ENCODE results near the gene AHCYL2. TPM values are rescaled to one million over a fixed set of nuclear protein-coding genes. Genes with fewer than 3 reads are reported as not detected.

AHCYL2 gene
- total RNA-seq, 1 donor from 2014 or later: 14.7 TPM

GRCh38 chr7:129466796-129467195 lies 242.0 kb downstream of the AHCYL2 start:
- FAIRE-seq (no peak), DNase-seq (ENCODE audit: low read depth) (no peak)
- no peak overlapping the region for H3K4me3 ChIP-seq (ENCODE audit: insufficient read depth, low read depth, low read length)
- H3K4me1 ChIP-seq (ENCODE audit: insufficient read depth, low read length): no peaks in the 10 kb centered on the region
- no peak overlapping the region for H2AFZ ChIP-seq (ENCODE audit: low read depth, low read length)
- Mint-ChIP-seq H3K4me1 (ENCODE audit: low read depth, unreplicated experiment) (peaks cover 2% of the 10 kb centered on the region), H3K36me3 (ENCODE audit: low read depth, unreplicated experiment) (no peaks in the 10 kb centered on the region), H3K27me3 (ENCODE audit: low read depth, unreplicated experiment) (no peaks in the 10 kb centered on the region), H3K27ac (ENCODE audit: unreplicated experiment) (no peak overlapping the region), H3K4me3 (ENCODE audit: unreplicated experiment) (no peak overlapping the region), H3K9me3 (ENCODE audit: unreplicated experiment) (peaks cover 3% of the 10 kb centered on the region)
- H3K79me2 ChIP-seq (ENCODE audit: insufficient read depth, low read length): no peaks in the 10 kb centered on the region
- H3K27ac ChIP-seq (ENCODE audit: low read depth, low read length): no peak overlapping the region
- no peak overlapping the region for H3K9ac ChIP-seq (ENCODE audit: low read length)
- no peaks in the 10 kb centered on the region for H3K36me3 ChIP-seq (ENCODE audit: insufficient read depth, low read length)
- no peak for TF ChIP-seq CTCF (IDR thresholded peaks at IDR 0.05; ENCODE audit: insufficient read depth, low read depth, low read length)
- no peak for TF ChIP-seq EZH2 (IDR thresholded peaks at IDR 0.05; ENCODE audit: insufficient read depth, low read length)
- no peak overlapping the region for H3K4me2 ChIP-seq (ENCODE audit: low read length)
- no peaks in the 10 kb centered on the region for H3K9me3 ChIP-seq (ENCODE audit: insufficient read depth, low read depth, low read length)
- no peaks in the 10 kb centered on the region for H3K27me3 ChIP-seq (ENCODE audit: insufficient read depth, low read length)
- H4K20me1 ChIP-seq (ENCODE audit: insufficient read depth, low read length): no peaks in the 10 kb centered on the region

GRCh38 chr7:129468087-129468486 lies 243.3 kb downstream of the AHCYL2 start:
- Mint-ChIP-seq H3K4me3 (ENCODE audit: unreplicated experiment) (no peak overlapping the region), H3K9me3 (ENCODE audit: unreplicated experiment) (peaks cover 3% of the 10 kb centered on the region), H3K27ac (ENCODE audit: unreplicated experiment) (no peak overlapping the region), H3K4me1 (ENCODE audit: low read depth, unreplicated experiment) (peaks cover 2% of the 10 kb centered on the region), H3K36me3 (ENCODE audit: low read depth, unreplicated experiment) (no peaks in the 10 kb centered on the region), H3K27me3 (ENCODE audit: low read depth, unreplicated experiment) (no peaks in the 10 kb centered on the region)
- Histone ChIP-seq H3K4me1 (ENCODE audit: insufficient read depth, low read length) (no peaks in the 10 kb centered on the region), H3K27me3 (ENCODE audit: insufficient read depth, low read length) (no peaks in the 10 kb centered on the region), H3K36me3 (ENCODE audit: insufficient read depth, low read length) (no peaks in the 10 kb centered on the region), H2AFZ (ENCODE audit: low read depth, low read length) (no peak overlapping the region), H3K79me2 (ENCODE audit: insufficient read depth, low read length) (no peaks in the 10 kb centered on the region), H4K20me1 (ENCODE audit: insufficient read depth, low read length) (no peaks in the 10 kb centered on the region), H3K27ac (ENCODE audit: low read depth, low read length) (no peak overlapping the region), H3K9ac (ENCODE audit: low read length) (no peak overlapping the region), H3K9me3 (ENCODE audit: insufficient read depth, low read depth, low read length) (no peaks in the 10 kb centered on the region), H3K4me2 (ENCODE audit: low read length) (no peak overlapping the region), H3K4me3 (ENCODE audit: insufficient read depth, low read depth, low read length) (no peak overlapping the region)
- DNase-seq (ENCODE audit: low read depth) (peak; percentile 64), FAIRE-seq (no peak)
- no peak for TF ChIP-seq EZH2 (IDR thresholded peaks at IDR 0.05; ENCODE audit: insufficient read depth, low read length)
- TF ChIP-seq CTCF (IDR thresholded peaks at IDR 0.05; ENCODE audit: insufficient read depth, low read depth, low read length): no peak

DNA sequence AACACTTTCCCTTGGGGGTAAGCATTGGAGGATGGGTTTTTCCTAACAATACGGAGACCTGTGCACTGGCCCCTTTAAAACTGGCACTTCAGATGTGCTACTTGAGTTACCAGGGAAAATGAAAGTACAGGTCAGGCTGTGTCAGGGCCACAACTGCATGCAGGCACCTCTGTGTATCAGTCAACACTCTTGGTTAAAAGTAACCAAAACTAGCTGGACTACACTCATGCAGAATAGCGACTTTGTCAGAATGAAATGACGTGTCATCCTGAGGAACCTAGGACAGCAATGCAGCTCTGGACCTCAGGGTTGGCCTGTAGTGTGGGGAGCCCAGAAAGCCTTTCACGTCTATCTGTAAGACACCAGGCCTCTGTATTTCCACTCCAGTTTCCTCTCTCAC lies 243.7 kb downstream of the AHCYL2 start:
- no peak overlapping the region for H3K4me3 Mint-ChIP-seq (ENCODE audit: unreplicated experiment)
- Histone ChIP-seq H3K4me3 (ENCODE audit: insufficient read depth, low read depth, low read length) (no peak overlapping the region), H3K27ac (ENCODE audit: low read depth, low read length) (no peak overlapping the region), H3K9me3 (ENCODE audit: insufficient read depth, low read depth, low read length) (no peaks in the 10 kb centered on the region), H4K20me1 (ENCODE audit: insufficient read depth, low read length) (no peaks in the 10 kb centered on the region), H2AFZ (ENCODE audit: low read depth, low read length) (no peak overlapping the region), H3K79me2 (ENCODE audit: insufficient read depth, low read length) (no peaks in the 10 kb centered on the region), H3K27me3 (ENCODE audit: insufficient read depth, low read length) (no peaks in the 10 kb centered on the region), H3K4me1 (ENCODE audit: insufficient read depth, low read length) (no peaks in the 10 kb centered on the region), H3K36me3 (ENCODE audit: insufficient read depth, low read length) (no peaks in the 10 kb centered on the region), H3K4me2 (ENCODE audit: low read length) (no peak overlapping the region), H3K9ac (ENCODE audit: low read length) (no peak overlapping the region)
- DNase-seq (ENCODE audit: low read depth) (no peak), FAIRE-seq (no peak)
- H3K9me3 Mint-ChIP-seq (ENCODE audit: unreplicated experiment): peaks cover 3% of the 10 kb centered on the region
- no peak overlapping the region for H3K27ac Mint-ChIP-seq (ENCODE audit: unreplicated experiment)
- H3K4me1 Mint-ChIP-seq (ENCODE audit: low read depth, unreplicated experiment): peaks cover 2% of the 10 kb centered on the region
- H3K27me3 Mint-ChIP-seq (ENCODE audit: low read depth, unreplicated experiment): no peaks in the 10 kb centered on the region
- TF ChIP-seq CTCF (IDR thresholded peaks at IDR 0.05; ENCODE audit: insufficient read depth, low read depth, low read length) (no peak), EZH2 (IDR thresholded peaks at IDR 0.05; ENCODE audit: insufficient read depth, low read length) (no peak)
- H3K36me3 Mint-ChIP-seq (ENCODE audit: low read depth, unreplicated experiment): no peaks in the 10 kb centered on the region

Measured in astrocyte (in vitro differentiated cells and primary cell).